GM19438 (cell line): ENCODE measurements around the gene MAPKBP1.

Experiments
- ATAC-seq: cut with Tn5 transposase; IDR thresholded peaks from one replicate; pipeline ENCODE4 v1.9.1; 2021; ENCODE audit warnings: low read depth; ENCODE audit not compliant: unreplicated experiment

The MAPKBP1 gene

DNA sequence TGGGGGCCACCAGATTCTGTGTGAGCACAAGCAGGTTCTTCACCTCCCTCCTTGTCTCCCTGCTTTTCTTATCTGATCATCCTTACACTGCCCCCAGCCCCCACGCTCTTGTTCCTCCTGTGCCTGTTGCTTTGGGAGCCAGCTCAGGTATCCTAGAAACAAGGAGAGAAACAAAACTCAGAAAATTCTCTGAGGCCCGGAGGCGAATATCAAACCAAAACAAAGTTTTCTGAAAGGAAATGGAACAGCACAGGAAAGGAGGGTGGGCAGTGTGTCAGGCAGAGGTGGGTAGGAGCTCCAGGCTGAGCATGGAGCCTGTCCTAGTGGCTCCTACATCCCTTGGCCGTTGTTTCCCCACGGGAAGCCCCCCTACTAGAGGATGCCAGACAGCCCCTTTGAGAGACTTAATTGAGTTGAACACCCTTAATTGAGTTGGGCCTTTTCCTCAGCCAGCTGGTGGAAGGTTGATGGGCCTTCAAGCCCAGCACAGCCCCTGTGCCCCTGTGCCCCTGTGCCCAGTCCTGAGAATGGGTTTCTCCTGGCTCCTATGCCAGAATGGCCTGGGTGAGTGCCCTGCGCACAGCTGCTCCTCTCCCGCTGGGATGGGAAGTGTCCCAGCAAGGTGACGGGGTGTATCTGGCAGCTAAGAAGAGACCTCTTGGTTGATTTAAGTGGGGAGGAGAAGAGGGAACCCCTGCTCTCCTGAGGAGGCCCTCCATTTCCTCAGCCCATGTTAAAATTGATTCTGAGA, 30.8 kb downstream of the MAPKBP1 start:
- ATAC-seq, result no peak

DNA sequence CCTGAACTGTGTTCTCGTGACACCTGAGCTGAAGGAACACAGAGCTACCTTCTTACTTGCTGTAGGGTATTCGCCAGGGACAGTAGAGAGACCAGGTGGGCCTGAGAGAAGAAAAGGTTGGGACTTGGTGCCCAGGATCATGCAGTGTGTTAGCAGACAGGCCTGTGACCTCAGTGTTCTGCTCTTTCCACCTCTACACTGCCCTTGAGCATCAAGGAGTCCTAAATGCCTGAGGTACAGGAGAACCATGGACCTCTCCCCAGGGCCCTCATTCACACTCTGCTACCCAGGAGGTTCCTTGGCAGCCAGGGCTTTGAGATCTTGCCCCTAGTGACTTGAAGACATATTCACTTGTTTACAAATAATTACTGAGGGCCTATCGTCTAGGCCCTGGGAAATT, 31.4 kb downstream of the MAPKBP1 start:
- no peak for ATAC-seq

DNA sequence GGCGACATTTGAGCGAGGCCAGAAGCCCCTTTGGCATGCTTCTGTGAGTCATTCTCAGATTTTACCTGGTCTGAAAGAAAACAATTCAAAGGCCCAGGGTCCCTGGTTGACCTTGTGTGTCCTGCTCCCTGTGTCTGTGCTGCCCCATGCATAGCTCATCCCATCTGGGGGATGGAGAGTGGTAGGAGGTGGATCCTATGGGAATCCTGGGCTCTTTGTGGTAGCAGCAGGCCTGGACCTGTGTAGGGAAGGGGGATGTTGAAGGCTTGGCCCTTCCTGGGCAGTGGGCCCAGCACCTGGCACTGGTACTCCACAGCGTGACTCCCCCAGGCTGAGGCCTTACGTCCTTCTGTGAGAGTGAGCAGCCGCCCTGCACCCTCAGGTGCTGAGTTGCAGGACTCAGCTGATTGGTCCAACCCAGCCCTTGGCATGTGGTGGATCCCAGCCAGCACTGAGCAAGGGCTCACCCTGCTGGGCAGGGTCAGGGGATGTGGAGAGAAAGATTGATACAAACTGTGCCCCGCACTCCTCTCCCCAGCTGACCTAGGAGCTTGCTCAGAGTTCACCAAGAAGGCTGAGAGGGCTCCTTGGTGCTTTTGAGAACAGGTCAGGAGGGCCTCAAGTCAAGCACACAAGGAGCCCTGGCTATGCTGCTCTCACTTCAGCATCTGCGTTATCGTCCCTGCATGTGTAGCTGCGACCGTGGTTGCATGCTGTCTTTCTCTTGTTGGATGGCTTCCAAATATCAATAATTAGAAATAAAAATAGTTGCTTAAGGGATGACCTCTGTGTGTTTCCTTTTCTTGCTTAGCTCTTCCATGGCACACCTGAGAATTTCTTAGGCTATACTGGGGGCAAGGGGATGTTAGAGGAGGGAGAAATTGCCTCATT, 32.3 kb downstream of the MAPKBP1 start:
- no peak for ATAC-seq

DNA sequence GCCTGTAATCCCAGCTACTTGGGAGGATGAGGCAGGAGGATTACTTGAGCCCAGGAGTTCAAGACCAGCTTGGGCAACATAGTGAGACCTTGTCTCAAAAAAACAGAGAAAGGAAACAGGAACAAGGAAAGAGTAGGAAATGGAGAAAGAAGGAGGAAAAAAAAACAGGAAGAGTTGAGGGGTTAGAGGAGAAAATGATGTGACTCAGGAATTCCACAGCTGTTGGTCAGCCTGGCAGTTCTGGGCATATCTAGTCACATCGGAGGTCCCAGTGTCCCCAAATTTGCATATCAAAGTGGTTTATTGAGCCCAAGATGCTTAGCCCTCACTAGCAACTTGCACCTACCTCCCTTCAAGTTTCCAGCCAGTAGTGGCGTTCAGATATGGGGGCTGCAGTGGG, 34.8 kb downstream of the MAPKBP1 start:
- no peak for ATAC-seq

DNA sequence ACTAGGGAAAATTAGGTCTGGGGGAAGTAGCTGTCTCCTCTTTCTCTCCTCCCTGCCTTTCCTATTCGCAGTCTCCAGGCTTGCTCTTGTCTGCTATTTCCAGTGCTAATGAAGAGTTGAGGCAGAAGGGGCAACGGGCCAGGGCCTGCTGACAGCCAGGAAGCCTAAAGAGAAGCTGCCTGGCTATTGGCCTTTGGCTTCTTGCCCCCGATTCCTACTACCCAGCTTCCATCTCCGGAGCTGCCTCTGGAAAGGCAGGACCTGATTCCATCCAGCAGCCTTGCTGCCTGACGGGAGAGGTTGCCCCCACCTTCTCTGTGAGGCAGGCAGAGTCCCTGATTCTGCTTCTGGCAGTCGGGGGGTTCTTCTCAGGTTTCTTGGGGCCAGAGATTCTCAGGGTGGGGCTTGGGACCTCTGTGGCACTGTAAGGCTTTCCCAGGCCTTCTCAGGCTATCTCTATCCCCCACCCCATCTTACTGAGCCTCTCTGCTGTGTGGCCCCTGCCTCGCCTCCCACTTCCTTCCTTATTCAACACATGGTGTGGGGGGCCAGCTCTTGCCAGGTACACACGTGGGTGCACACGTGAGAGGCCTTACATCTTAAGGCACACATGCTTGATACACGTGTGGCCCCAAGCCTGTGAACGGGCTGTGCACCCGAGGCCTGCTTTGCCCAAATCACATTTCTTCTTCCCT, 35.4 kb downstream of the MAPKBP1 start:
- no peak for ATAC-seq

DNA sequence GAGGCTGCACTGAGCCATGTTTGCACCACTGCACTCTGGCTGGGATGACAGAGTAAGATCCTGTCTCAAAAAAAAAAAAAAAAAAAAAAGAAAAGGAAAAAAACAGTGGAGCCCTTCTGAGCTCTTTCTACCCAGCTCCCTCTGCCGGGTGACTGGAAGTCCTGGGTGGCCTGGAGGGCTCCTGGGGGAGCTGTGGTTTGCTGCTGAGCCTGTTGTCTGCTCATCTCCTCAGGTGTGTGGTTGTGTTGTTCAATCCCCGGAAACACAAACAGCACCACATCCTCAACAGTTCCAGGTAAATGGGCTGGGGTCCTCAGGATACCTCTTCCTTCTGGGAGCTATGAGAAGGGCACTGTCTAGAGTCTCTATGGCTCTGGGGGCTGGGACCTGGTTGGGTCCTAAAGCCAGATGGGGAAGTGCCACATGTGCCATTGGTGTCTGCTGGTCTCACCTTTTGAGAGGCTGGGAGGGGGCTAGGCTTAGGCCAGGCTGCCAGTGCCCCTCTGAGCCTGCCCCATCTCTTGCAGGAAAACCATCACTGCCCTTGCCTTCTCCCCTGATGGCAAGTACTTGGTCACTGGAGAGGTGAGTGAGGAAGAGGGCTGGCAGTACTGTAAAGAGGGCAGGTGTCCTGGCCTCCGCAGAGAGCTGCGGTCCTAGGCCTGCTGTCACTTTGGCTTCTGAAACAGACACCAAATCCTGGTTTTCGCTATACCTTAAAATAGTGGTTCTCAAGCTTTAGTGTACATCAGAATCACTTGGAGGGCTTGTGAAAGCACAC, 36.6 kb downstream of the MAPKBP1 start:
- no peak for ATAC-seq

DNA sequence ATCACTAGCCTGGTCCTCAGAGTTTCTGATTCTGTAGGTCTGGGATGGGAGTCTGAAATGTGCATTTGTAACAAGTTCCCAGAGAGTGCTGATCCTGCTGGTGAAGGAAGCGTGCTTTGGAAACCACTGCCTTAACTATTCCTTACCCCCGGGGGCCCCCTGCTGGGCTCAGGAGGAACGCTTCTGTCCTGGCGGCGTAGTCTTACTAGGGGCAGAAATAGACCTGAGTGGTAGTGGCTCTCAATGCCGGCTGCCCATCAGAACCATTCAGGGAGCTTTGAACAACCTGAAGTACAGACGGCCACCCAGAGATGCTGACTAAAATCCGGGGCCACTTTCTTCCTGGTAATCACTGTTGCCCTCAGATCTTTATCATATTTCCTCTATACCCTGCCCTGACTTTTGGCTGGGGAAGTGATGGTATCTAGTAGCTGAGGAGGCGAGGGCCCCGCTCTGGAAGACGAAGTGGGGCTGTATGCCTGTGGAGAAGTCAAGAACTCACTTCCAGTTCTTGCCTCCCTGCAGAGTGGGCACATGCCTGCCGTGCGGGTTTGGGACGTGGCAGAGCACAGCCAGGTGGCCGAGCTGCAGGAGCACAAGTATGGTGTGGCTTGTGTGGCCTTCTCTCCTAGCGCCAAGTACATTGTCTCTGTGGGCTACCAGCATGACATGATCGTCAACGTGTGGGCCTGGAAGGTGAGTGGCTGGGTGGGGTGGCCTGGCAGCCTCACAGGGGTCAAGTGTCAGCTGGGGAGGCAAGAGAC, 37.3 kb downstream of the MAPKBP1 start:
- no peak for ATAC-seq

DNA sequence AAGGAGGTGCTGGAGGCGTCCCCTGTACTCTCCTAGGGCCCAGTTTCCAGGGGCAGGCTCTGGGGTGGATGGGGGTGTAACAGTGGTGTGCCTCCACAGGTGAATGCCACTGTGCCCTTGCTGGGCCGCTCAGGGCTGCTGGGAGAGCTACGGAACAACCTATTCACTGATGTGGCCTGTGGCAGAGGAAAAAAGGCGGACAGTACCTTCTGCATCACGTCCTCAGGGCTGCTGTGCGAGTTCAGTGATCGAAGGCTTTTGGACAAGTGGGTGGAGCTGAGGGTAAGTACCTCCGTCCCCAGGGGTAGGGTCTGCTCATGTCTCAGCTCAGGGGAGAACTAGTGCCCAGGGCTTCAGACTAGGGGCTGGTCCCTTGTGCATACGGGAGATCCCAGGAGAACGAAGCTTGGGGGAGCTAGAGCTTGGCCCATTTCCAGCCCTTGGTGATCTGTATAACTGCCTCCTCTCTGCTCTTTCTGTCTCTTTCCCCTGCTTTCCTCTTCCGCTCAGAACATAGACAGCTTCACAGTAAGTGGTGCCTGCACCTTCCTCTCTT, 38.6 kb downstream of the MAPKBP1 start:
- no peak for ATAC-seq

DNA sequence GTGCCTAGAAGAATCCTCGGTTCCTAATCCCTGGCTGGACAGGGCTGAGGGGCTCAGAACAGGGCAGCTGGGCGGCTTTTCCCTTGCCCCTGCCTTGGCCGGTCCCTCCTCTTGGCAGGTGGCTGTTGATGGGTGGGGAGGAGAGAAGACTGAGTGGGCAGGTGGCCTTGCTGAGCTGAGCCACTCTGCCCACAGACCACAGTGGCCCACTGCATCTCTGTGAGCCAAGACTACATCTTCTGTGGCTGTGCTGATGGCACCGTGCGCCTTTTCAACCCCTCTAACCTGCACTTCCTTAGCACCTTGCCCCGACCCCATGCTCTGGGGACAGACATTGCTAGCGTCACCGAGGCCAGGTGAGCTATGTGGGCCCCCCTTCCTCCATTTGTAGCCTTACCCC, 39.1 kb downstream of the MAPKBP1 start:
- no peak for ATAC-seq

DNA sequence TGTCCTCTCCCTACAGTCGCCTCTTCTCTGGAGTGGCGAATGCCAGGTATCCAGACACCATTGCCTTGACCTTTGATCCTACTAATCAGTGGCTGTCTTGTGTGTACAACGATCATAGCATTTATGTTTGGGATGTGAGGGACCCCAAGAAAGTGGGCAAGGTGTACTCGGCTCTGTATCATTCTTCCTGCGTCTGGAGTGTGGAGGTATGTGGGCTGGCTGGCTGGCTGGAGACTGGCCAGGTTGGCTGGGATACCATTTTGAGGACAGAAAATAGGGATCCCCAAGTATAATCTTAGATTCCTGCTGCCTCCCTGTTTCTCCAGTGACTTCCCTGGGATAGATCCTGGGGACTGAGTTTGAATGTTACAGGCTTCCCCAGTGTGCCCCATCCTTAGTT, 40.2 kb downstream of the MAPKBP1 start:
- no peak for ATAC-seq

DNA sequence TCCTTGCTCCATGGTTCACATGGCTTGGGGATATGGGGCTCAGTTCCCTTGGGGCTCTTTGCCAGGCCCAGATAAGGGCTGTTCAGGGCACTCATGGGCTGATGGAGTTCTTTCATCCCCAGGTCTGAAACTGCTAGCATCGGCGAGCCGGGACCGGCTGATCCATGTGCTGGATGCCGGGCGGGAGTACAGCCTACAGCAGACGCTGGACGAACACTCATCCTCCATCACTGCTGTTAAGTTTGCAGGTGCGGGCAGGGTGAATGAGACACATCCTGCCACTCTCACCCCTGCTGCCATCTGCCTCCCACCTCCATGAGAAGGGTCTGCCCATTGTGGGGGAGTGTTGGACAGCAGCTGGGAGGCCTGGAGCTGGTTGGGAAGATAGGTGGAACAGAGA, 42.5 kb downstream of the MAPKBP1 start:
- ATAC-seq, result no peak

DNA sequence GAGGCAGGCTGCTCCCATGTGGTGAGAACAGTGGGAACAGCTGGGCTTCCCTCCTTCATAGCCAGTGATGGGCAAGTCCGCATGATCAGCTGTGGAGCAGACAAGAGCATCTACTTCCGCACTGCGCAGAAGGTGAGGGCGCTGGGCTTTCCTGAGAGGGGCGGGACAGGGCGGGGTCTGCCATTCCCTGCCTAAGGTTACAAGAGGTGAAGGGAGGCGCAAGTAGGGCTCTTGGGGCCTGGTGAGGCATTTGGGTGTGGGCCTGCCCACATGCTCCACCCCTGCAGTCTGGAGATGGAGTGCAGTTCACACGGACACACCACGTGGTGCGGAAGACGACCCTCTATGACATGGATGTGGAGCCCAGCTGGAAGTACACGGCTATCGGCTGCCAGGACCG, 43.0 kb downstream of the MAPKBP1 start:
- ATAC-seq, result no peak

DNA sequence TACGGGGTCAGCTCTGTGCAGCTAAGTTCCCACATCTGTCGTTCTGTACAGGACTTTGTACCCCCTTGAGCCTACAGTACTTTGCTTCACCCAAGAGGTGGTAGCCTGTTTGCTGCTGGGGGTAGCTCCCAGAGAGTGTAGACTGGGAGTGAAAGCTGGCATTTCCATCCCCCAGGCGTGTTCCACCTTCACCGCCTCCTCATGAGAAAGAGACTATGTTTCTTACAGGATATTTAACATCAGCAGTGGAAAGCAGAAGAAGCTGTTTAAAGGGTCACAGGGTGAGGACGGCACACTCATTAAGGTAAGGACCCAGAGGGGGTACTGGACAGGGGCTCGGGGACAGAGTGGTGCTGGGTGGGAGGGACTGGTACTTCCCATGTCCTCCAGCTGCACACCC, 43.5 kb downstream of the MAPKBP1 start:
- no peak for ATAC-seq

DNA sequence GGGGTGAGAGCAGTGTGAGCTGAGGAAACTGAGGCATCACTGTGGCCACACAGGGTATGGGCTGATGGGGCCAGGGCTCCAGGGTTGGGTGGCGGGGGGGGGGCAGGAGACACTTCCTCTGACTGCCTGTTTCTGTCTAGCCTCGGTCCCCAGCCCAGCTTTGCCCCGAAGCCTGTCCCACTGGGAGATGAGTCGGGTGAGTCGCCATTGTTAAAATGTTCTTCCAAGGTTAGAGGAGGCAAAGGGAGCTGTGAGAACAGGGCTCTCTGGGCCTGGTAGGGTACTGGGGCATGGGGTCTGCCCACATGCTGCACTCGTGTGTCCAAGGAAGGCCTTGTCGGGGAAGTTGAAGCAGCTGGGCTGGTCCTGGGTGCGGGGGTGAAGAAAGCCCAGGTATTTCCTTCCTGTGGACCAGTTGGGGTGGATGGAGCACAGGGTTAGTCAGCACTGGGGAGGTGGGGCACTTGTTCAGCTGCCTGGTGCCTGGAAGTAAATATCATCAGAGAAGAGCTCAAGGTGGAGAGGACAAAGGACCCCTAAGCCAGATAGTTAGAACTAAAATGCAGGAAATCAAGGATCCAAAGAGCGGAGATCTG, 45.3 kb downstream of the MAPKBP1 start:
- ATAC-seq, result no peak

DNA sequence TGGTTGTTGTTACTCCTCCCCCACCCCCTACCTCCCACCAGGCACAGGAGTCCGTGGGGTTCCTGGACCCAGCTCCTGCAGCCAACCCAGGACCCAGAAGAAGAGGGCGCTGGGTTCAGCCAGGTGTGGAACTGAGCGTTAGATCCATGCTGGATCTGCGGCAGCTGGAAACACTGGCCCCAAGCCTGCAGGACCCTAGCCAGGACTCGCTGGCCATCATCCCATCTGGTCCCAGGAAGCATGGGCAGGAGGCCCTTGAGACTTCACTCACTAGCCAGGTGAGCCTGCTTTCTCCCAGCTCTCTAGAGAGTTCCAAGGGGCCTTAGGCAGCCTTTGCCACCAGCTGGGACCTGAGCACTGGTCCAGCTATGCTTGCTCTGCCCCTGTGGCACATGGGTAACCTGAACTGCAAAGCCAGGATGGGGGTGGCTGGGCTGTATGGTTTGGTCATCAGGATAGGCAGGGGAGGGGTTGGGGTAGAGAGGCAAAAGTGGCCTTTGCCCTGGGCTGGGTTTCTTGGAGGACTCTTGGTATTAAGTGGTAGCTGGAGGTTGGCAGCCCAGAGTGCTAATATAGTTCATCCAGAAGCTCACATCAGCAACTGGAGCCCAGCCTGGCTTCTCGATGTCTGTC, 46.6 kb downstream of the MAPKBP1 start:
- ATAC-seq, result no peak

DNA sequence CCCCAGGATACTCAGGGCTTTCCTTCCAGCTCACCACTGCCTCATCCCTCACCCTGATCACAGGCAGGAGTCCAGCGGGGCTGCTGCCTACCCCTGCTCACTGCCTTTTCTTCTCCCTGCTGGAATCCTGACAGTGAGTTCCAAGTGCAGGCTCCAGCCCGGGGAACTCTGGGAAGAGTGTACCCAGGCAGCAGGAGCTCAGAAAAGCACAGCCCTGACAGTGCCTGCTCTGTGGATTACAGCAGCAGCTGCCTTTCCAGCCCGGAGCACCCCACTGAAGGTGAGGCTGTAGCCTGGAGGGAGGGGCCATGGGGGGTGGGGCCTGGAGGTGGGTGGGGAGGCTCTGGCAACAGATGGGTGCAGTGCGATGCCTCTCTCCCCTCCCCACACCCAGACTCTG, 47.5 kb downstream of the MAPKBP1 start:
- ATAC-seq, result no peak

DNA sequence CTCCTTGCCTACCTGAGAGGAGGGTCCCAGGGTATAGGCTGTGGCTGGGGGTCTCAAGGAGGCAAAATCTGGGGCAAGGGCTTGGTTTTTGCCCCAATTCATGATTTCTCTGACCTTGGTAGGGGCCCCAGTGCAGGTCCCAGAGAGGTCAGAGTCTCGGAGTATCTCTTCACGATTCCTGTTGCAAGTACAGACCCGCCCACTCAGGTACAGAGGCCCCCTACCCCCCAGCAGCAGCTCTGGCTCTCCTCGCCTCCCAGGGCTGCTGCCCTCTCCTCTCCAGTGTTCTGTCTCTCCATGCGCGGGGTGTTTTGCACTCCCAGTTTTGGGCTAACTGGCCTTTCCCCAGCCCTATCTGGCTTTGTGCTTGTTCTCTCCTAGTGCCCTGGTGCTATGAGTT, 48.2 kb downstream of the MAPKBP1 start:
- no peak for ATAC-seq

DNA sequence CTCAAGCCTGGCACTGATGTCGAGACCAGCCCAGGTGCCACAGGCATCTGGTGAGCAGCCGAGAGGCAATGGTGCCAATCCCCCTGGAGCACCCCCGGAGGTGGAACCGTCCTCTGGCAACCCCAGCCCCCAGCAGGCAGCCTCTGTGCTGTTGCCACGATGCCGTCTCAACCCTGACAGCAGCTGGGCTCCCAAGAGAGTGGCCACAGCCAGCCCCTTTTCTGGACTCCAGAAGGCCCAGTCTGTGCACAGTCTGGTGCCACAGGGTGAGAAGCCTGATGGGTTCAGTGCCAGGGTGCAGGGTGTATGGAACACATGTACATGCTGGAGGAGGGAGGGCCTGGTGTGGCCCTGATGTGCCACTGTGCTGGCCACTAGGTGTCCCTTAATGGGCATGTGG, 48.7 kb downstream of the MAPKBP1 start:
- no peak for ATAC-seq

DNA sequence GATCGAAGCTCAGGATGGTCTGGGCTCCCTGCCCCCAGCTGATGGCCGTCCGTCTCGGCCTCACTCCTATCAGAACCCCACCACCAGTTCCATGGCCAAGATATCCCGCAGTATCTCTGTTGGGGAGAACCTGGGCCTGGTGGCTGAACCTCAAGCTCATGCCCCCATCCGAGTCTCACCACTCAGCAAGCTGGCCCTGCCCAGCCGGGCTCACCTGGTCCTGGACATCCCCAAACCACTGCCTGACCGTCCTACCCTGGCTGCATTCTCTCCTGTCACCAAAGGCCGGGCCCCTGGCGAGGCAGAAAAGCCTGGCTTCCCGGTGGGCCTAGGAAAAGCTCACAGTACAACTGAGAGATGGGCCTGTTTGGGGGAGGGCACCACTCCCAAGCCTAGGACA, 49.2 kb downstream of the MAPKBP1 start:
- no peak for ATAC-seq
